ENCODE data around the gene GALNT16.

DNA sequence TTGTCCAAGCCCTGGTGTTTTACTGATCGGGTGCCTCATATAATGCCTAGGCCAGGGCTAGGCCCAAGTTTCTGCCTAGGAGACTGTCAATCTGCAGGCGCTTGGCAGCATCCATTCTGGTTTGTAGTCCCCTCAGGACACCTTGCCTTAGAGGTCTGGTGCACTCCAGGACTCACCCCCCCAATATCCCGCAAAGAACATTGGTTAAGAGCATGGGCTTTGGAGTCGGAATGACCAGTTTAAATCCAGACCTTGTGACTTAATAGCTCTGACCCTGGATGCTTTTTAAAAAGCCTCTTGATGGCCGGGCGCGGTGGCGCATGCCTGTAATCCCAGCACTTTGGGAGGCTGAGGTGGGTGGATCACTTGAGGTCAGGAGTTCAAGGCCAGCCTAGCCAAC is 60.0 kb downstream of the GALNT16 start:
- TF ChIP-seq CTCF (IDR thresholded peaks at IDR 0.05): no peak
- no peak for TF ChIP-seq EP300 (IDR thresholded peaks at IDR 0.05)
- TF ChIP-seq POLR2A (IDR thresholded peaks at IDR 0.05; ENCODE audit: low read depth): no peak
- no peak for TF ChIP-seq POLR2AphosphoS5 (IDR thresholded peaks at IDR 0.05)

Measured in esophagus muscularis mucosa (tissue), 4 donors.